Peyer's patch (tissue), 4 donors: ENCODE measurements around the gene BCAN.

Experiments used
- POLR2A ChIP-seq, 2 donors: fragments of 450-650 bp; IDR thresholded peaks; one replicate each; pipeline ENCODE4 v1.5.1; 2017; ENCODE audit warnings: antibody characterized with exemption in 2 of 2, mild to moderate bottlenecking in 2 of 2, moderate library complexity in 2 of 2
- TF ChIP-seq, protein P1 (sequence below), 6 experiments: fragments of 450-650 bp in 4 of 6; fragments of 200-600 bp in 2 of 6; sonication (generic) in 1 of 6; IDR thresholded peaks; one replicate each; pipeline ENCODE4 v1.5.1; 2017 to 2019; ENCODE audit warnings: antibody characterized with exemption in 6 of 6, mild to moderate bottlenecking in 3 of 6, moderate library complexity in 1 of 6

DNA sequence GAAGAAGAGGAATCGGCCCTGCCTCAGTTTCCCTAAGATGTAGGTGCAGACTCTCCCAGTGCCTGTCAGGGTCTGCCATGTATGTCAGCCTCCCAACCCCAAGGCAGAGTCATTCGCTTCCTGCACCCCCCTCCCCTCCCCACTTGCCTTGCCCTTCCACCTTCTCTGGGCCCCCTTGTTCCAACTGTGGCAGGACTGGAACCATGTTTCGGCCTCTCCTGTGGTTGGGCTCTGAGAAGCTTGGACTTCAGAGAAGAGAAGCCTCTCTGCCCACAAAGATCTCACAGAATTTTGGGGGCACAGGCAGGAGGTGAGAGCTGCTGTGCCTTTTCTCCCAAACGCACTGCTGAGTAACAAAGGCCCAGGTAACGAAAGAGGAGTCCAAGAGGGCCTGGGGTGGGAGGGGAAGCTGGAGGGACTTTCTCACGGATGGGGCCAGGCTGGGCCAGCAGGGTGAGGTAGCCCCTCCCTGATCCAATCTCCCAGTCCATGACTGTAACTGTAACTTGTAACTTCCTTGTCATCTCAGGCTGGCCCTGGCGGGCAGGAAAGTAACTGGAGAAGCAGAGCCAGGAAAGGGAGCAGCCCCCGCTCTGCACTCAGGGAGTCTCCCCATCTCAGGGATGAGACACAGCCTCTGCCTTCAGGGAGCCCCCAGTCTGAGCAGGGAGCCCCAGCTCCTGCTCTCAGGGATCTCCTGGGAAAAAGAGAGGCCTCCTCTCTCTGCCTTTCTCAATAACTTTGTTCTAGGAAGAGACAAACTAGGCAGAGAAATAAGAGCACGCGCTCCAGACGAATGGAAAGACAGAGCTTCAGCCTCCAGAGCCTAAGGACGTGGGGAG is 52.2 kb downstream of the BCAN start:
- TF ChIP-seq, protein P1, sequence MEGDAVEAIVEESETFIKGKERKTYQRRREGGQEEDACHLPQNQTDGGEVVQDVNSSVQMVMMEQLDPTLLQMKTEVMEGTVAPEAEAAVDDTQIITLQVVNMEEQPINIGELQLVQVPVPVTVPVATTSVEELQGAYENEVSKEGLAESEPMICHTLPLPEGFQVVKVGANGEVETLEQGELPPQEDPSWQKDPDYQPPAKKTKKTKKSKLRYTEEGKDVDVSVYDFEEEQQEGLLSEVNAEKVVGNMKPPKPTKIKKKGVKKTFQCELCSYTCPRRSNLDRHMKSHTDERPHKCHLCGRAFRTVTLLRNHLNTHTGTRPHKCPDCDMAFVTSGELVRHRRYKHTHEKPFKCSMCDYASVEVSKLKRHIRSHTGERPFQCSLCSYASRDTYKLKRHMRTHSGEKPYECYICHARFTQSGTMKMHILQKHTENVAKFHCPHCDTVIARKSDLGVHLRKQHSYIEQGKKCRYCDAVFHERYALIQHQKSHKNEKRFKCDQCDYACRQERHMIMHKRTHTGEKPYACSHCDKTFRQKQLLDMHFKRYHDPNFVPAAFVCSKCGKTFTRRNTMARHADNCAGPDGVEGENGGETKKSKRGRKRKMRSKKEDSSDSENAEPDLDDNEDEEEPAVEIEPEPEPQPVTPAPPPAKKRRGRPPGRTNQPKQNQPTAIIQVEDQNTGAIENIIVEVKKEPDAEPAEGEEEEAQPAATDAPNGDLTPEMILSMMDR (IDR thresholded peaks at IDR 0.05) = no peak
- no peak for TF ChIP-seq POLR2A (IDR thresholded peaks at IDR 0.05)
